ENCODE results near the gene ST6GALNAC3. TPM values are rescaled to one million over a fixed set of nuclear protein-coding genes. Genes with fewer than 3 reads are reported as not detected.

The ST6GALNAC3 gene
- total RNA-seq, 1 experiment from 2014 or later, result 2.2 TPM

GRCh38 chr1:76419603-76420002 is 345.1 kb downstream of the ST6GALNAC3 start:
- intact Hi-C loops (cut with micrococcal nuclease), result no loop called here
- Histone ChIP-seq H3K4me1 (ENCODE audit: control insufficient read depth in 1 of 2, insufficient read depth in 2 of 2, low read length in 2 of 2) (no peaks in the 10 kb centered on the region), H3K9ac (ENCODE audit: low read length) (no peak overlapping the region), H4K20me1 (ENCODE audit: insufficient read depth) (no peaks in the 10 kb centered on the region), H3K4me2 (ENCODE audit: low read length) (no peak overlapping the region), H2AFZ (ENCODE audit: low read depth, low read length, poor library complexity, severe bottlenecking) (no peak overlapping the region), H3K27ac (ENCODE audit: low read depth, low read length) (no peak overlapping the region), H3K9me2 (ENCODE audit: insufficient read depth) (no peaks in the 10 kb centered on the region), H3K36me3 (ENCODE audit: control insufficient read depth in 1 of 2, insufficient read depth in 2 of 2, low read length in 2 of 2) (no peaks in the 10 kb centered on the region), H3K9me3 (ENCODE audit: control insufficient read depth in 1 of 2, insufficient read depth in 1 of 2, low read depth in 1 of 2, low read length in 2 of 2) (no peaks in the 10 kb centered on the region), H3K27me3 (ENCODE audit: insufficient read depth, low read length) (no peaks in the 10 kb centered on the region), H3K4me3 (replicated peaks in 1 of 2; ENCODE audit: low read depth in 1 of 2, low read length in 2 of 2) (no peak overlapping the region), H3K79me2 (ENCODE audit: insufficient read depth, low read length) (no peaks in the 10 kb centered on the region)
- ATAC-seq, result no peak
- RAD21 ChIA-PET (ENCODE audit: low non-redundant PET in 1 of 2, low total read pairs in 2 of 2, uncharacterized antibody in 2 of 2, unreplicated experiment in 2 of 2), result no interaction called here
- TF ChIP-seq ELF1 (IDR thresholded peaks at IDR 0.05; ENCODE audit: borderline replicate concordance, low read depth) (no peak), FOSL1 (IDR thresholded peaks at IDR 0.05; ENCODE audit: low read depth) (no peak), EZH2 (IDR thresholded peaks at IDR 0.05) (no peak), TCF7L2 (IDR thresholded peaks at IDR 0.05; ENCODE audit: borderline replicate concordance, extremely low read depth, insufficient read depth, insufficient read length) (no peak), POLR2AphosphoS5 (IDR thresholded peaks at IDR 0.05; ENCODE audit: low read depth, low read length) (no peak), MAX (IDR thresholded peaks at IDR 0.05) (no peak), RAD21 (IDR thresholded peaks at IDR 0.05; ENCODE audit: low read depth) (no peak)
- CTCF ChIA-PET, result no interaction called here
- no peak for DNase-seq (ENCODE audit: low read depth, low spot score)
- POLR2A ChIA-PET, result interaction anchor here (0.6 kb wide), 1 partner anchor 9 kb away, joined by 3 read pairs; no protein-coding TSS in a partner anchor
- BruUV-seq (replicated peaks), result no TSS peak

- POLR2A ChIA-PET, result no interaction called here
- DNase-seq (ENCODE audit: low read depth, low spot score), result no peak
- BruUV-seq (replicated peaks), result no TSS peak
Observed at GRCh38 chr1:76425201-76426145, 350.9 kb downstream of the ST6GALNAC3 start.

More at GRCh38 chr1:76425201-76426145, 350.9 kb downstream of the ST6GALNAC3 start:
- no peaks in the 10 kb centered on the region; the same call in 1 of the 2 replicates for H3K27me3 ChIP-seq (ENCODE audit: insufficient read depth, low read length)
- H3K4me3 ChIP-seq (replicated peaks in 1 of 2; ENCODE audit: low read depth in 1 of 2, low read length in 2 of 2), result no peak overlapping the region
- H3K36me3 ChIP-seq (ENCODE audit: control insufficient read depth in 1 of 2, insufficient read depth in 2 of 2, low read length in 2 of 2), result no peaks in the 10 kb centered on the region
- no peaks in the 10 kb centered on the region for H3K4me1 ChIP-seq (ENCODE audit: control insufficient read depth in 1 of 2, insufficient read depth in 2 of 2, low read length in 2 of 2)
- H3K9ac ChIP-seq (ENCODE audit: low read length), result no peak overlapping the region
- intact Hi-C loops (cut with micrococcal nuclease), result no loop called here
- no peak overlapping the region for H3K27ac ChIP-seq (ENCODE audit: low read depth, low read length)
- no peak for TF ChIP-seq RAD21 (IDR thresholded peaks at IDR 0.05; ENCODE audit: low read depth)
- no peak for TF ChIP-seq MAX (IDR thresholded peaks at IDR 0.05)
- no peak for TF ChIP-seq CEBPB (IDR thresholded peaks at IDR 0.05; ENCODE audit: low read depth)
- TF ChIP-seq YY1 (IDR thresholded peaks at IDR 0.05; ENCODE audit: extremely low read depth, insufficient replicate concordance, low read depth, low read length), result no peak
- TF ChIP-seq POLR2AphosphoS5 (IDR thresholded peaks at IDR 0.05; ENCODE audit: low read depth, low read length), result no peak
- TF ChIP-seq EZH2phosphoT487 (IDR thresholded peaks at IDR 0.05; ENCODE audit: borderline replicate concordance), result no peak
- no peak for TF ChIP-seq ZNF274 (IDR thresholded peaks at IDR 0.05; ENCODE audit: low read depth, low read length)
- no peak for TF ChIP-seq POLR2A (IDR thresholded peaks at IDR 0.05; ENCODE audit: borderline replicate concordance, extremely low read depth, insufficient read depth, insufficient read length)
- TF ChIP-seq CBX3 (IDR thresholded peaks at IDR 0.05; ENCODE audit: low read depth), result no peak
- TF ChIP-seq REST (IDR thresholded peaks at IDR 0.05; ENCODE audit: low read depth), result no peak
- TF ChIP-seq ELF1 (IDR thresholded peaks at IDR 0.05; ENCODE audit: borderline replicate concordance, low read depth), result no peak
- no peak for TF ChIP-seq EZH2 (IDR thresholded peaks at IDR 0.05)
- no peak for TF ChIP-seq EGR1 (IDR thresholded peaks at IDR 0.05; ENCODE audit: low read depth)
- no peak for TF ChIP-seq FOSL1 (IDR thresholded peaks at IDR 0.05; ENCODE audit: low read depth)
- TF ChIP-seq SRF (IDR thresholded peaks at IDR 0.05; ENCODE audit: low read depth), result no peak
- no peaks in the 10 kb centered on the region for H3K79me2 ChIP-seq (ENCODE audit: insufficient read depth, low read length)
- H2AFZ ChIP-seq (ENCODE audit: low read depth, low read length, poor library complexity, severe bottlenecking), result no peak overlapping the region
- CTCF ChIA-PET, result no interaction called here
- no peaks in the 10 kb centered on the region for H3K9me3 ChIP-seq (ENCODE audit: control insufficient read depth in 1 of 2, insufficient read depth in 1 of 2, low read depth in 1 of 2, low read length in 2 of 2)
- H3K9me2 ChIP-seq (ENCODE audit: insufficient read depth), result no peaks in the 10 kb centered on the region
- H3K4me2 ChIP-seq (ENCODE audit: low read length), result no peak overlapping the region
- no peaks in the 10 kb centered on the region for H4K20me1 ChIP-seq (ENCODE audit: insufficient read depth)
- ATAC-seq, result no peak
- RAD21 ChIA-PET (ENCODE audit: low non-redundant PET in 1 of 2, low total read pairs in 2 of 2, uncharacterized antibody in 2 of 2, unreplicated experiment in 2 of 2), result no interaction called here

All from HCT116 (cell line).